Activated CD8-positive, alpha-beta memory T cell treated with anti-CD3 and anti-CD28 coated beads, Interleukin-2, amount 10 ng/mL, durations not matched to agents 7 days and 5 days (primary cell): ENCODE data around the gene DGKH. TPM values are rescaled to one million over a fixed set of nuclear protein-coding genes. Genes with fewer than 3 reads are reported as not detected.
"Not testable (repeated sequence)": the region's sequence is repeated elsewhere in the genome, so short reads cannot be mapped to it uniquely, and the experiment has no call there.

Experiments
- ATAC-seq: fragments of 150-1000 bp; cut with Tn5 transposase; one replicate; pipeline ENCODE4 v1.10.0; 2021; ENCODE audit warnings: moderate library complexity
- CTCF ChIA-PET: fragments of 350-600 bp; sonication (Branson Sonifier 250); formaldehyde crosslinking; loops from one replicate; lab custom pipeline; 2021; ENCODE audit warnings: antibody characterized with exemption; lab: Charles Lee
- DNase-seq: peaks from one replicate; pipeline ENCODE4 v3.0.0-alpha.2; 2020
- H3K27ac Mint-ChIP-seq: one replicate; pipeline ENCODE4 v1.8.0; 2021; ENCODE audit warnings: mild to moderate bottlenecking, mixed read lengths
- H3K27me3 Mint-ChIP-seq: one replicate; pipeline ENCODE4 v1.8.0; 2021; ENCODE audit warnings: mixed read lengths
- H3K36me3 Mint-ChIP-seq: one replicate; pipeline ENCODE4 v1.8.0; 2021; ENCODE audit warnings: mild to moderate bottlenecking, mixed read lengths
- H3K4me1 Mint-ChIP-seq: one replicate; pipeline ENCODE4 v1.8.0; 2021; ENCODE audit warnings: mixed read lengths
- H3K4me3 Mint-ChIP-seq: one replicate; pipeline ENCODE4 v1.8.0; 2021; ENCODE audit warnings: mild to moderate bottlenecking, moderate library complexity, mixed read lengths
- H3K9me3 Mint-ChIP-seq: one replicate; pipeline ENCODE4 v1.8.0; 2022; ENCODE audit warnings: low read depth, mixed read lengths
- total RNA-seq, 2 experiments: library from RNA; stranded (reverse); gene quantifications; one replicate each; pipeline ENCODE4 v1.2.3, GENCODE V29; 2021

Gene DGKH
- total RNA-seq, 2 experiments from 2014 or later = 20.0 to 24.7 TPM

DNA sequence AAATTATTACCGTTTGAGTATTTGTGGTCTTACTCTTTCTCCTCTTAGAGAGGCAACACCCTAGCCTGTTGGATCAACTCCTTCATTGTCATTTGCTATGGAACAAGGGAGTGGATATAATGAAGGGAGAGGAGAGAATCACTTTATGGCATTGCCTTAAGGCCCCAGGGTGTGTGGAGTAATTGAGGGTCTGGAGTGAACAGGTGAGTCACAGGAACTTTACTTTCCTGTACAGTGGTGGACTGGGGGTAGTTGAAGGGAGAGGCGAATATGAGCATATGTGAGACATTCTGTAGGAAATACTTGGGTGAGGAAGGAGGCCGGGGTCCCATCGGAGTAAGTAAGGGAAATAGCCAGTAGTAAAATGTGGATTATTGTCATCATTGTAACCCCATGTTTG lies 17.0 kb downstream of the DGKH start:
- no peak for ATAC-seq
- no peaks in the 10 kb centered on the region for H3K9me3 Mint-ChIP-seq

DNA sequence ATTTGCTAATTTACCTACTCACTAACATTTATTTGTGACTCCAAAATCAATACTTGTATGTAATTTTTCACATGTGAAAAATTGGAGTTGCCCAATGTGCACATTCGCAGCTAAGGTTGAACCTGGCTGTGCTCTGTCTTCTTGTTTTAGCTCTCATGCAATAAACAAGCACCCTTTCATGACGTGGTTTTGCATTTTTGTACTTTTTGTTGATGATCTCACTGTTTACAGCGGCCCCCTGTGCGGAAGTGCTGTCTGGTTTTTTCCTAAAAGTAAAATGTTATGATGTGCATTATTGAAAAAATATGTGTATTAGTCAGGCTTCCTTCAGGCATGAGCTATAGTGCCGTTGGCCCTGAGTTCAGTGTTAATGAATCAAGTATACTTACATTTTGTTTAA lies 18.1 kb downstream of the DGKH start:
- DNase-seq (no peak), ATAC-seq (no peak)
- H3K27me3 Mint-ChIP-seq = no peaks in the 10 kb centered on the region
- CTCF ChIA-PET = no interaction called here
- H3K27ac Mint-ChIP-seq = no peak overlapping the region
- no peaks in the 10 kb centered on the region for H3K9me3 Mint-ChIP-seq
- H3K4me3 Mint-ChIP-seq = no peak overlapping the region
- peaks cover 20% of the 10 kb centered on the region for H3K36me3 Mint-ChIP-seq
- H3K4me1 Mint-ChIP-seq = peaks cover 3% of the 10 kb centered on the region

More for the DNA sequence above, 17.0 kb downstream of the DGKH start:
- H3K27ac Mint-ChIP-seq = no peak overlapping the region
- DNase-seq = no peak
- no peaks in the 10 kb centered on the region for H3K27me3 Mint-ChIP-seq
- H3K36me3 Mint-ChIP-seq = peaks cover 25% of the 10 kb centered on the region
- CTCF ChIA-PET = no interaction called here
- H3K4me3 Mint-ChIP-seq = no peak overlapping the region
- H3K4me1 Mint-ChIP-seq = no peaks in the 10 kb centered on the region

GRCh38 chr13:42068886-42069285 lies 20.4 kb downstream of the DGKH start:
- DNase-seq (no peak), ATAC-seq (no peak)
- Mint-ChIP-seq H3K9me3 (no peaks in the 10 kb centered on the region), H3K27ac (no peak overlapping the region), H3K36me3 (peaks cover 15% of the 10 kb centered on the region), H3K27me3 (no peaks in the 10 kb centered on the region), H3K4me3 (no peak overlapping the region), H3K4me1 (peaks cover 5% of the 10 kb centered on the region)
- CTCF ChIA-PET = no interaction called here

- H3K9me3 Mint-ChIP-seq, CTCF ChIA-PET, H3K27me3 Mint-ChIP-seq, H3K4me3 Mint-ChIP-seq, ATAC-seq, DNase-seq, H3K27ac Mint-ChIP-seq, H3K4me1 Mint-ChIP-seq: not testable (repeated sequence)
- peaks cover 14% of the 10 kb centered on the region for H3K36me3 Mint-ChIP-seq
These were observed 22.2 kb downstream of the DGKH start for GRCh38 chr13:42070599-42070998.

DNA sequence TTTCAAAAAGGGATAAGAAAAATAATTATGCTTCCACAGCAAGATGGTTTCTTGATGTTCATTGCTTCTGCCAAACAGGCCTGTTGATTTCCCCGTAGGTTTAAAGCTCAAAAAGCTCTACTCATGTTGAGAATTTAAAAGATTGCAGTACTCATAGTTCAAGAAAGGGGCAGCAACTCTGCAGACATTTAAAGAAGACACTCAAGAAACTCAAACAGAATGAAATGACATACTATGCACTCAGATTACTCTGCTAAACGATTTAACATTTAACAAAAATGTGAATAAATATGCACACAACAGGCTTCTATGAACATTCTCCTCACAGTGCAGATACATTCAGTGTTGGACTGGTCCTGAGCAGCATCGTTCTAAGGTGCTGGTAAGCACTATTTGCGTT lies 22.7 kb downstream of the DGKH start:
- H3K9me3 Mint-ChIP-seq, H3K4me1 Mint-ChIP-seq, DNase-seq, H3K27ac Mint-ChIP-seq, H3K4me3 Mint-ChIP-seq, H3K27me3 Mint-ChIP-seq, CTCF ChIA-PET, ATAC-seq: not testable (repeated sequence)
- H3K36me3 Mint-ChIP-seq = peaks cover 14% of the 10 kb centered on the region

DNA sequence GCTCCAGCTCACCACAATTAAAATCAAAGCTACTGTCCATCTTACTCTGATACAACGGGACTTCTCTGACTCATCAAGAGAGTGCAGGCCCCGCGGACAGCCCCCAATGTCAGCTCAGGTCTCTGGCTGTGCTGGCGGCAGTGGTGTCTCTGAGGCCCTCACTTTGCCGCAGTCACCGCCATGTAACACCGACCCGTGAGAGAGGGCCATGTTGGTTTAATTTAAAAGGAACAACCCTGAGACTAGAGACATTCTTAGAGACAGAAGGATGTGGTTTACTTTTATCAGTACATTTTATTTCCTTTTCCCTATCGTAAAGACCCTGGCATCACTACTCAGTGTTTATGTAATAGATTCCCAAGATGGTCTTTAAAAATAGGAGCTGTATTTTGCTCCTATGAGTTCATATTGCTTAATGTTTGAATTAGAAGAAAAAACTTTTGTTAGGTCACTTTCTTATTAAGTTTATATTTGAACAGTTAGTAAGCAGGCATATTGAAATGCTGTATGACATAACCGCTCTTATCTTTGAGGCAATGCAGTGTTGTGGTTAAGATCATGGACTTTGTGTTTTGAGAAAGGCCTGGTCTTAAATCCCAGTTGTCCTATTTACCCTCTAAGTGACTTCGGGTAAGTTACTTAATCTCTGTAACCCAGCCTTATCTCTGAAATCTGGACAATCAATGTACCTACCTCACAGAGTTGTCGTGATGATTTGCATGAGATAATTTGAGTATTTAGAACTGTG lies 23.4 kb downstream of the DGKH start:
- Mint-ChIP-seq H3K4me3 (no peak overlapping the region), H3K27ac (no peak overlapping the region), H3K4me1 (peaks cover 8% of the 10 kb centered on the region), H3K27me3 (no peaks in the 10 kb centered on the region), H3K9me3 (no peaks in the 10 kb centered on the region), H3K36me3 (peaks cover 14% of the 10 kb centered on the region)
- CTCF ChIA-PET = no interaction called here
- DNase-seq (no peak), ATAC-seq (no peak)

- no peak overlapping the region for H3K27ac Mint-ChIP-seq
- CTCF ChIA-PET = no interaction called here
- no peaks in the 10 kb centered on the region for H3K9me3 Mint-ChIP-seq
- H3K4me1 Mint-ChIP-seq = peaks cover 8% of the 10 kb centered on the region
- peaks cover 14% of the 10 kb centered on the region for H3K36me3 Mint-ChIP-seq
- H3K27me3 Mint-ChIP-seq = no peaks in the 10 kb centered on the region
- no peak for ATAC-seq
- H3K4me3 Mint-ChIP-seq = no peak overlapping the region
- no peak for DNase-seq
These were observed 25.2 kb downstream of the DGKH start for GRCh38 chr13:42073683-42074082.

DNA sequence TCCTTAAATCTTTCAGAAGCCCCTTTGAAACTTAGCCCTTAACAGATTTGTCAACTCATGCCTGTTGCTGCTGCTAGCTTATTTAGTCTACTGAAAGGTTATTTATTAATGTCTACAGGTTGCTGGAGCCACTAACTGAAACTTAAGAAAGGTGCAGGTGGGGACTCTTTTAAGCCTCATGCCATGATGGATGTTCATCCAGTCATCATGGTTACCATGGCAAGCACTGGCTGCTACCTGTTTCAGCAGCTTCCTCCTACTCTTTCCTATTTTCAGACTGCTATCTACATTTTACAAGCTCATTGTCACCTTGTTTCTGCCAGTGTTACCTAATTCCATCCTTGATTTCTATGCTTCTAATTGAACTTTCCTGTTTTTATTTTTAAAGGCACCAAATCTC lies 27.1 kb downstream of the DGKH start:
- CTCF ChIA-PET = no interaction called here
- no peak for ATAC-seq
- no peak overlapping the region for H3K27ac Mint-ChIP-seq

GRCh38 chr13:42076309-42076713 lies 27.9 kb downstream of the DGKH start:
- Mint-ChIP-seq H3K9me3 (no peaks in the 10 kb centered on the region), H3K27ac (no peak overlapping the region), H3K4me3 (no peak overlapping the region), H3K36me3 (peaks cover 6% of the 10 kb centered on the region), H3K27me3 (no peaks in the 10 kb centered on the region), H3K4me1 (peaks cover 5% of the 10 kb centered on the region)
- DNase-seq (no peak), ATAC-seq (no peak)
- CTCF ChIA-PET = no interaction called here

More for the DNA sequence above, 27.1 kb downstream of the DGKH start:
- H3K27me3 Mint-ChIP-seq = no peaks in the 10 kb centered on the region
- H3K9me3 Mint-ChIP-seq = no peaks in the 10 kb centered on the region
- DNase-seq = no peak
- H3K4me3 Mint-ChIP-seq = no peak overlapping the region
- H3K36me3 Mint-ChIP-seq = peaks cover 5% of the 10 kb centered on the region
- peaks cover 8% of the 10 kb centered on the region for H3K4me1 Mint-ChIP-seq

DNA sequence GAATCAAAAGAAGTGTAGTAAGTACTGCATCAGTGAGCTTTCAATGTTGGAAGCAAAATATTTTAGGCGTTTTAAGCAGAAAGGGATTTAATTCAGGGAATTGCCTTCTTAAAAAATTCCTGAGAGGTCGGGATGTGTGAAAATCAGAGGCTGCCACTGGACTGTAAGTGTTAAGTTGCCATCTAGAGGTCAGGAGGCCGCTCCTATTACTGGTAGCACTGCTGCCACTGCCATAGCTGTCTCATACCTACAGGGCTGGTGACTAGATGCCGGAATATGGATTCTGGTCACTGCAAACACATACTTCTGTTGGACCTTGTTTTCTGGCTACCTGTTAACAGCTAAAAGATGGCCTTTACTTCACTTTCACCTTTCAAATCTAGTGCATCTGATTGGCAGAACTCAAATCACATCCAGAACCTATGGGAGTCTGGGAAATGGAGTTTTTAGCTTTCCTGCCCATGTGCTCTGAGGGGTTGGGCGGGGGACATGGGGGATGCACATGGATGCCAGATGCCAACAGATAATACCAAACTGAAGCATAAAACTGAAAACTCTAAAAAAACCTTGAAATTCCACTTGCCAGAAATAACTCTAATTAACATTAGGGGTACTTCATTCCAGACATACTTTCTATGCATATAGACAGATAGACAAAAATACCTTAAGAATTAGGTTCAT lies 29.8 kb downstream of the DGKH start:
- no peak for ATAC-seq
- no peak for DNase-seq
- Mint-ChIP-seq H3K27ac (no peak overlapping the region), H3K4me3 (no peak overlapping the region), H3K9me3 (peaks cover 3% of the 10 kb centered on the region), H3K27me3 (no peaks in the 10 kb centered on the region), H3K36me3 (peaks cover 16% of the 10 kb centered on the region), H3K4me1 (peaks cover 9% of the 10 kb centered on the region)
- CTCF ChIA-PET = interaction anchor here (1.3 kb wide), 1 partner anchor 9 kb away, joined by 3 read pairs; no protein-coding TSS in a partner anchor

DNA sequence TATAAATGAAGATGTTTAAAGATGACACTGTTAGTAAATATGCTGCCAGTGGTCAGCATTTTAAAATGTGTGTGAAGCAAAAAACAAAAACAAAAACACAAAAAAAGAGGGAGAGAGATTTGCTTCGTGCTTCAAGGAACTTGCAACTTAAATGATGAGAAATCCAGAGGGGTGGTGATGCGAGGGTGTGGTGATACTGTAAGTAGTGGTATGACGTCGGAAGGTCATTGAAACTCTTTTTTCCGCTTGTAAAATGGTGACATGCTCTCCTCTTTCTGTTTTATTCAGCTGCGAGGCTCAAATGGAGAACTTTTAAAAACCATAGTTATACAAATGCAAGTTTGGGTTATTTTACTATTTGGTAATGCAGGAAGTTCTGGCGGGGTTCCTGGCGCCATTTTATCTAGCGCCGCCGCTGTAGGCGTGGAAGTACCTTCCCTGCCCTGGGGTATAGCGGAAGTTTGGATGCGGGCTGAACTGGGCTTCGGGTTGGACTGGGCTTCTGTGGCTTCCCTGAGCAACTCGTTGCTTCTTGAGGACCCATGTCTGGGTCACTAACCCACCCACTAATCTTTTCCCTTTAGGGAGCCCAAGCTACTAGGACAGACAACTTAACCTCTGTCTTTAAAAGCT lies 34.8 kb downstream of the DGKH start:
- no peaks in the 10 kb centered on the region for H3K27me3 Mint-ChIP-seq
- H3K4me1 Mint-ChIP-seq = peaks cover 9% of the 10 kb centered on the region
- H3K36me3 Mint-ChIP-seq = peaks cover 30% of the 10 kb centered on the region
- H3K27ac Mint-ChIP-seq = peak overlapping the region; percentile 70
- CTCF ChIA-PET = no interaction called here
- ATAC-seq (peak; percentile 55), DNase-seq (no peak)
- H3K4me3 Mint-ChIP-seq = peak overlapping the region; percentile 66
- H3K9me3 Mint-ChIP-seq = peaks cover 8% of the 10 kb centered on the region

DNA sequence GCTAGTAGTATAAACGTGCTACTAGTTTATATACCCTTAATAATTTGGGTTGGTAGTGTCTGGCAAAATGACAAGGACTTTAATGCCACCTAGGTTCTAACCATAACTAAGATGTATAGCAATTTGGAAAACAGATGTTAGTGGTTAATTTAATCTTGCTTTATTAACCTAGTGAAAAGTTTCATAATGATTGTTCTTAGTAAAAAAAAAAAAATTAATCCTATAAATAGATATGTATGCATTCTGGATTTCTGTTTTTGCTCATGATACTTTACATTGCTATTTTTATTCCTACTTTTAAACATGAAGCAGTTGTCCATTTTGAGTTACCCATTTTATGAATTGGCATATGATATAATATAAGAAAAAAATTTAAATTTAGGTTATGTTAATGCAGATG lies 36.3 kb downstream of the DGKH start:
- DNase-seq (no peak), ATAC-seq (no peak)
- Mint-ChIP-seq H3K9me3 (peaks cover 8% of the 10 kb centered on the region), H3K4me1 (peaks cover 9% of the 10 kb centered on the region), H3K4me3 (no peak overlapping the region), H3K27ac (no peak overlapping the region), H3K27me3 (no peaks in the 10 kb centered on the region), H3K36me3 (peaks cover 33% of the 10 kb centered on the region)
- CTCF ChIA-PET = no interaction called here

- H3K4me1 Mint-ChIP-seq = peaks cover 9% of the 10 kb centered on the region
- peaks cover 32% of the 10 kb centered on the region for H3K36me3 Mint-ChIP-seq
- peaks cover 8% of the 10 kb centered on the region for H3K9me3 Mint-ChIP-seq
- DNase-seq (no peak), ATAC-seq (no peak)
- CTCF ChIA-PET = interaction anchor here (1.2 kb wide), 1 partner anchor 9 kb away, joined by 3 read pairs; no protein-coding TSS in a partner anchor
- H3K27ac Mint-ChIP-seq = no peak overlapping the region
- H3K27me3 Mint-ChIP-seq = no peaks in the 10 kb centered on the region
- no peak overlapping the region for H3K4me3 Mint-ChIP-seq
These were observed 38.1 kb downstream of the DGKH start for GRCh38 chr13:42086582-42086981.
